Activated T-helper 1 cell treated with anti-CD3 and anti-CD28 coated beads, Interleukin-12 subunit alpha, Interleukin-12 subunit beta, Interleukin-2, Interleukin-4 antibody, amounts not matched to agents 30 ng/mL and 10 ng/mL and 1 ng/mL, durations not matched to agents 14 hours and 24 hours and 36 hours (primary cell): Measurements from ENCODE around the gene ARFGAP1. TPM values are rescaled to one million over a fixed set of nuclear protein-coding genes. Genes with fewer than 3 reads are reported as not detected.

Experiments
- DNase-seq: peaks from one replicate; pipeline ENCODE4 v3.0.0; 2021; ENCODE audit warnings: low spot score
- H3K27ac Mint-ChIP-seq: one replicate; pipeline ENCODE4 v1.8.0; 2021; ENCODE audit warnings: mild to moderate bottlenecking, mixed read lengths
- H3K27me3 Mint-ChIP-seq: one replicate; pipeline ENCODE4 v1.8.0; 2022; ENCODE audit warnings: mild to moderate bottlenecking, moderate library complexity, mixed read lengths; ENCODE audit not compliant: insufficient read depth
- H3K36me3 Mint-ChIP-seq: one replicate; pipeline ENCODE4 v1.8.0; 2021; ENCODE audit warnings: low read depth, mixed read lengths
- H3K4me1 Mint-ChIP-seq: one replicate; pipeline ENCODE4 v1.8.0; 2021; ENCODE audit warnings: low read depth, mixed read lengths
- H3K4me3 Mint-ChIP-seq: one replicate; pipeline ENCODE4 v1.8.0; 2021; ENCODE audit warnings: mild to moderate bottlenecking, moderate library complexity, mixed read lengths
- H3K9me3 Mint-ChIP-seq: one replicate; pipeline ENCODE4 v1.8.0; 2021; ENCODE audit warnings: mixed read lengths
- intact Hi-C: fragments of 100-400 bp; cut with micrococcal nuclease; formaldehyde crosslinking; loops from one replicate; pipeline ENCODE4 v1.15.1; 2024
- total RNA-seq: library from RNA; stranded (reverse); gene quantifications from 2 replicates; pipeline ENCODE4 v1.2.3, GENCODE V29; 2022

Gene ARFGAP1
- total RNA-seq, 1 donor from 2014 or later, result 107 TPM

GRCh38 chr20:63323357-63323981, 50.9 kb downstream of the ARFGAP1 start:
- no peak for DNase-seq
- Mint-ChIP-seq H3K27ac (no peak overlapping the region), H3K4me1 (no peaks in the 10 kb centered on the region), H3K4me3 (no peak overlapping the region), H3K27me3 (peaks cover 6% of the 10 kb centered on the region), H3K9me3 (no peaks in the 10 kb centered on the region), H3K36me3 (no peaks in the 10 kb centered on the region)
- intact Hi-C loops, result no loop called here

GRCh38 chr20:63325021-63325471, 52.4 kb downstream of the ARFGAP1 start:
- no peak overlapping the region for H3K27ac Mint-ChIP-seq
- no peak for DNase-seq
- H3K36me3 Mint-ChIP-seq, result no peaks in the 10 kb centered on the region
- no peaks in the 10 kb centered on the region for H3K4me1 Mint-ChIP-seq
- intact Hi-C loops, result no loop called here
- no peaks in the 10 kb centered on the region for H3K9me3 Mint-ChIP-seq
- H3K4me3 Mint-ChIP-seq, result no peak overlapping the region
- peaks cover 6% of the 10 kb centered on the region for H3K27me3 Mint-ChIP-seq

DNA sequence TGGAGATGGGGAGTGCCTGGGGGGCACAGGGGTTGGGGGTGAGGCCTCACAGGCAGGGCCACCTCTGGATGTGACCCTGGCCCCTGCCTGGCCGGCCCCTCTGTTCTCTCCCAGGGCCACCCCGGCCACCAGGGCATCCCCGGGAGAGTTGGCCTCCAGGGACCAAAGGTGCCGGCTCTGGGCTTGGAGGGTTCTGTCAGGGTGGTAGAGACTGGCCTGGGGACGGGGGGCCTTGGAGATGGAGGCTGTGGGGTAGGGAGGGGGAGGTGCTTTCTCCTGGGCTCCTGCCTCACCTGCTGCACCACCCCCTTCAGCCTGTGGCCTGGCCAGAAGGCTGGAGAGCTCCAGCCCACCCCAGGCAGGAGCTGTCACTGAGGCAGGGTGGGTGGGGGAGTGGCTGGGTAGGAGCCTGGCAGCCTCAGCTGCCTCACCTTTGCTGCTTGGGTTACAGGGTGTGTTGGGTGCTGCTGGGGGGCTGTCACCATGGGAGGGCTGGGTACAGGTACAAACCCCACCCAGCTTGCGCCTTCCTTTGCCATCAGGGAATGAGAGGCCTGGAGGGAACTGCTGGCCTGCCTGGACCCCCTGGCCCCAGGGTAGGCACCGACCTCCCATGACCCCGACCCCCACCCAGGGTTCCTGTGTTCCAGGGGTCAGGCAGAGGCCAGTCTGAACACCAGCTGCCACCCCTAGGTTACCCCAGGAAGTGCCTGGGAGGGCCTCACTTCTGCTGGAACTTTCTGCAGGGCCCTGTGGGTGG, 53.1 kb downstream of the ARFGAP1 start:
- Mint-ChIP-seq H3K4me1 (no peaks in the 10 kb centered on the region), H3K36me3 (no peaks in the 10 kb centered on the region), H3K27ac (no peak overlapping the region), H3K4me3 (no peak overlapping the region), H3K27me3 (peaks cover 6% of the 10 kb centered on the region), H3K9me3 (no peaks in the 10 kb centered on the region)
- no peak for DNase-seq
- intact Hi-C loops, result no loop called here

GRCh38 chr20:63326314-63327230, 54.0 kb downstream of the ARFGAP1 start:
- H3K27ac Mint-ChIP-seq, result peak overlapping the region; percentile 65
- H3K27me3 Mint-ChIP-seq, result peaks cover 6% of the 10 kb centered on the region
- H3K36me3 Mint-ChIP-seq, result no peaks in the 10 kb centered on the region
- H3K9me3 Mint-ChIP-seq, result peaks cover 3% of the 10 kb centered on the region
- DNase-seq, result no peak
- intact Hi-C loops, result no loop called here
- H3K4me1 Mint-ChIP-seq, result no peaks in the 10 kb centered on the region
- no peak overlapping the region for H3K4me3 Mint-ChIP-seq

DNA sequence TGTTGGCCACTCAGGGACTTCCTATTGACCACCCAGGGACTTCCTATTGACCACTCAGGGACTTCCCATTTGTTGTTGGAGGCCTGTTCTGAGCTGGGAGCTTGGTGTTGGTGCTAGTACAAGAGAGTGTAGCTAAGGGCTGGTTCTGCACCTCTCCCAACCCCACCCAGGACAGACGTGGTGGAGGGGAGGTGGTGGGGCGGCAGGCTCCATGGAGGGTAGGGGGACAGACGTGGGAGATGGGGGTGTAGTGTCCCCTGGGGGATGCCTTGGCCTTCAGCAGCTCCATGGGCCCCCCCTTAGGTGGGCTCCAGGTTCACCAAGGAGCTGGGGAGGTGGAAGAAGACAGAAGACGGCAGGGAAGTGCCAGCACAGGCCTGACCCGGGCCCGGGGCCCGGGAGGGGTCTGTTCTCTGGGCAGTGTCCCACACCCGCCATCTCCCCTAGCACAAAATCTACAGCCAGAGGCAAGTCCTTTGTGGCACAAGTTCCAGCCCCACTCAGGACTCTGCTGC, 54.7 kb downstream of the ARFGAP1 start:
- Mint-ChIP-seq H3K4me3 (no peak overlapping the region), H3K9me3 (peaks cover 8% of the 10 kb centered on the region), H3K36me3 (no peaks in the 10 kb centered on the region), H3K27ac (peak overlapping the region; percentile 65), H3K4me1 (no peaks in the 10 kb centered on the region), H3K27me3 (peaks cover 6% of the 10 kb centered on the region)
- DNase-seq, result no peak
- intact Hi-C loops, result no loop called here

DNA sequence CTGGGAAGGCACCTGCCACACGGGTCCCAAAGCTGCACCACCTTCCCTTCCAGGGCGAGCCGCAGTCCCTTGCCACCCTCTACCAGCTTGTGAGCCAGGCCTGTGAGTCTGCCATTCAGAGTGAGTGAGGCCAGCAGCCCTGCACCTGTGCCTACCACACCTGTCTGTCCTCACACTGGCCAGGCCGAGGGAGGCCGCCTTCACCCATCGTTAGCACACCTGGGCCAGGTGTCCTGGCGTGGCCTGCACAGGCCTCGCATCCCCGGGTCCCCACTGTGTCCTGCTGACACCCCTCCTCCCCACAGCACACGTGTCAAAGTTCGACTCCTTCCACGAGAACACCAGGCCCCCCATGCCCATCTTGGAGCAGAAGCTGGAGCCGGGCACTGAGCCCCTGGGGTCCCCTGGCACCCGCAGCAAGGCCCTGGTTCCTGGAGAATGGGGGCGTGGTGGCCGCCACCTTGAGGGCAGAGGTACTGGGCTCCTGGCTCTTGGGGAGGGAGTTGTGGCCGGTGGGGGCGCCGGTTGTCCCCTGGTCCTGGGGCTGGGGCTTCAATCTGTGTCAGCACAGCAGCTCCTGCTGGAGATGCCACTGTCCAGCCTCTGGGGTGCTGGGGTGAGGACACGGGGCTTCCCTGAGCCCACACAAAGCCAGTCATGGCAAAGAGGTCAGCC, 55.5 kb downstream of the ARFGAP1 start:
- intact Hi-C loops, result no loop called here
- DNase-seq, result no peak
- H3K36me3 Mint-ChIP-seq, result no peaks in the 10 kb centered on the region
- peaks cover 6% of the 10 kb centered on the region for H3K27me3 Mint-ChIP-seq
- no peak overlapping the region for H3K27ac Mint-ChIP-seq
- no peaks in the 10 kb centered on the region for H3K4me1 Mint-ChIP-seq
- H3K4me3 Mint-ChIP-seq, result no peak overlapping the region
- H3K9me3 Mint-ChIP-seq, result peaks cover 8% of the 10 kb centered on the region

DNA sequence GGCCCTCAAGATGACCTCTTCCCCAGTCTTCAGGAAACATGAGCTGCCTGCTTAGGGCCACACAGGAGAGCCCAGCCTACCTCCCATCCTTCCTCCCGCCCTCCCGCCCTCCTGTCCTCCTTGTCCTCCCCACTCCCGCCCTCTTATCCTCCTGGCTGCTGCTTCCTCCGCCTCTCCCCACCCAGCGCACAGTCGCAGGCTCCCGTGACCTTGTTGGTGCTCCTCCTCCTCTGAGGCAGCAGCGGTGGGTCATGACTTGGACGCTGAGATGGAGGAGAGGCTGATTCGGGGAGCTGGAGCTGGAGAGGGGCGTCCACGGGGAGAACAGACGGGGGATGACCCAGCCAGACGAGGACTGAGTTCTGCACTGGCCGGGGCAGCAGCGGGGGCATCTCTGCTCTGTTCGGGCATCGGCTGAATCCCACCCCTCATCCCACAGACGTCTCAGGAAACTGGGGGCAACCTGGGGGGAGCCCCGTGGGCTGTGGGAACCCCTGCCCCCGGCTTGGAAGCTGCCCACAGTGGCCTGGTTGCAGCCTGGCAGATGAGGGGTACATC, 56.2 kb downstream of the ARFGAP1 start:
- intact Hi-C loops, result no loop called here
- Mint-ChIP-seq H3K36me3 (no peaks in the 10 kb centered on the region), H3K4me3 (no peak overlapping the region), H3K9me3 (peaks cover 8% of the 10 kb centered on the region), H3K27ac (no peak overlapping the region), H3K4me1 (no peaks in the 10 kb centered on the region), H3K27me3 (peaks cover 4% of the 10 kb centered on the region)
- DNase-seq, result no peak

- no peaks in the 10 kb centered on the region for H3K36me3 Mint-ChIP-seq
- no peak overlapping the region for H3K27ac Mint-ChIP-seq
- no peak overlapping the region for H3K4me3 Mint-ChIP-seq
- H3K4me1 Mint-ChIP-seq, result no peaks in the 10 kb centered on the region
- intact Hi-C loops, result no loop called here
- peaks cover 8% of the 10 kb centered on the region for H3K9me3 Mint-ChIP-seq
- DNase-seq, result no peak
- no peaks in the 10 kb centered on the region for H3K27me3 Mint-ChIP-seq
Measured at GRCh38 chr20:63329331-63330083, 56.9 kb downstream of the ARFGAP1 start.

GRCh38 chr20:63330084-63330760, 57.6 kb downstream of the ARFGAP1 start:
- Mint-ChIP-seq H3K36me3 (no peaks in the 10 kb centered on the region), H3K27ac (no peak overlapping the region), H3K4me1 (no peaks in the 10 kb centered on the region), H3K27me3 (no peaks in the 10 kb centered on the region), H3K4me3 (no peak overlapping the region), H3K9me3 (peaks cover 8% of the 10 kb centered on the region)
- no peak for DNase-seq
- intact Hi-C loops, result no loop called here

GRCh38 chr20:63330940-63331339, 58.3 kb downstream of the ARFGAP1 start:
- H3K27ac Mint-ChIP-seq, result no peak overlapping the region

DNA sequence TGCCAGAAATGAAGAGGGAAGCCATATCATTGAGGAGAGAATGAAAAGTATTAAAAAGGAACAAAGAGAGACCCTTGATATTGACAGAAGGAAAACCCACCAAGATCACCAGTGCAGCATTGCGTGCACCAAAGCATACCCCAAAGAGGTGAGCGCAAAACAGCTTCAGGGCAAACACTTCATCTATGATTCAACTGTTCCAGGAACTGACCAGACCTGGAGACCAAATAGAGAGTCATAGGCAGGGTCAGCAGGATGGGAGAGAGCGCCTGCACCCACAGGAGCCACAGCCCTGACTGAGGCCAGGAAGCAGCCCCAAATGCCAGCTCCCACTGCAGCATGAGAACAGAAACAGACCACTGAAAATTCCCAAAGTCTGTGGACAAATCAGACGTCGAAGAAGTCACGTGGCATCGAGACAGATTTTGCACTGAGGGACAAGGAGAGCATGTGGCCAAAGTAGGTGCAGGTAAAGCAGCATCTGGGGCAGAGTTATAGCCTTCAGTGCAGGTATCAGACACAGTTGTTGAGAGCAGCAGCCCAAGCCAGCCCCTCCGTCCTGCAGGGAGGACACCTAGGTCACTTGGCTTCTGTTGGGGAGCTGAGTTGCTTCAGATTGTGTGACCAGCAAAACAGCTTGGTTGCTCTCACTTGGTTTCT, 59.3 kb downstream of the ARFGAP1 start:
- no peak overlapping the region for H3K27ac Mint-ChIP-seq
- no peaks in the 10 kb centered on the region for H3K36me3 Mint-ChIP-seq
- H3K27me3 Mint-ChIP-seq, result no peaks in the 10 kb centered on the region
- peaks cover 8% of the 10 kb centered on the region for H3K9me3 Mint-ChIP-seq
- DNase-seq, result no peak
- intact Hi-C loops, result no loop called here
- no peak overlapping the region for H3K4me3 Mint-ChIP-seq
- H3K4me1 Mint-ChIP-seq, result no peaks in the 10 kb centered on the region

More at GRCh38 chr20:63330940-63331339, 58.3 kb downstream of the ARFGAP1 start:
- no peak overlapping the region for H3K4me3 Mint-ChIP-seq
- peaks cover 8% of the 10 kb centered on the region for H3K9me3 Mint-ChIP-seq
- H3K27me3 Mint-ChIP-seq, result no peaks in the 10 kb centered on the region
- H3K36me3 Mint-ChIP-seq, result no peaks in the 10 kb centered on the region
- H3K4me1 Mint-ChIP-seq, result no peaks in the 10 kb centered on the region
- intact Hi-C loops, result no loop called here
- no peak for DNase-seq
